ENCODE data around the gene ADSL.

GRCh38 chr22:40352763-40353162 is 6.5 kb downstream of the ADSL start:
- no peak for TF ChIP-seq CTCF (IDR thresholded peaks at IDR 0.05)
- no peak for TF ChIP-seq POLR2A (IDR thresholded peaks at IDR 0.05)
- no peak for TF ChIP-seq POLR2AphosphoS5 (IDR thresholded peaks at IDR 0.05)

Measured in suprapubic skin (tissue), 4 donors.